Neural cell (in vitro differentiated cells): ENCODE data around the gene SERPINH1. TPM values are rescaled to one million over a fixed set of nuclear protein-coding genes. Genes with fewer than 3 reads are reported as not detected.

Source experiments
- H2AFZ ChIP-seq: fragments of 200-600, 300-800 bp; sonication (generic), shearing (Covaris generic); 2 replicates; pipeline ENCODE4 v1.6.0; 2014; ENCODE audit warnings: low read depth, mild to moderate bottlenecking, antibody characterized with exemption, low read length, moderate library complexity
- H3F3A ChIP-seq: fragments of 200-600 bp; shearing (Covaris generic); 2 replicates; pipeline ENCODE4 v1.6.1; 2016; ENCODE audit warnings: mild to moderate bottlenecking, moderate library complexity, mixed read lengths, antibody characterized with exemption, low read length; ENCODE audit not compliant: insufficient read depth, poor library complexity, severe bottlenecking
- H3K27ac ChIP-seq: fragments of 200-600, 300-800 bp; sonication (generic), shearing (Covaris generic); 2 replicates; pipeline ENCODE4 v1.5.1; 2014; ENCODE audit warnings: mild to moderate bottlenecking, low read length, moderate library complexity
- H3K27me3 ChIP-seq: fragments of 300-800, 200-600 bp; sonication (generic), shearing (Covaris generic); 2 replicates; pipeline ENCODE4 v1.6.0; 2014; ENCODE audit warnings: mild to moderate bottlenecking, low read depth, low read length, moderate library complexity; ENCODE audit not compliant: insufficient read depth
- H3K36me3 ChIP-seq: fragments of 300-800, 200-600 bp; sonication (generic), shearing (Covaris generic); 2 replicates; pipeline ENCODE4 v1.5.1; 2014; ENCODE audit warnings: mild to moderate bottlenecking, antibody characterized with exemption, low read length, moderate library complexity; ENCODE audit not compliant: insufficient read depth
- H3K4me2 ChIP-seq: fragments of 300-800, 200-600 bp; sonication (generic), shearing (Covaris generic); 2 replicates; pipeline ENCODE4 v1.6.0; 2014; ENCODE audit warnings: mild to moderate bottlenecking, low read length
- H3K4me3 ChIP-seq: fragments of 300-800, 200-600 bp; sonication (generic), shearing (Covaris generic); 2 replicates; pipeline ENCODE4 v1.5.1; 2014; ENCODE audit warnings: mild to moderate bottlenecking, low read length, moderate library complexity
- H3K79me2 ChIP-seq: fragments of 200-600 bp; shearing (Covaris generic); replicated peaks from 2 replicates; pipeline ENCODE4 v1.6.0; 2014; ENCODE audit warnings: mild to moderate bottlenecking, low read length, moderate library complexity; ENCODE audit not compliant: insufficient read depth
- H3K9ac ChIP-seq: fragments of 300-800, 200-600 bp; sonication (generic), shearing (Covaris generic); 2 replicates; pipeline ENCODE4 v1.6.1; 2016; ENCODE audit warnings: mild to moderate bottlenecking, low read length, mixed read lengths
- H3K9me2 ChIP-seq: fragments of 200-600 bp; shearing (Covaris generic); 2 replicates; pipeline ENCODE4 v1.6.1; 2016; ENCODE audit warnings: mild to moderate bottlenecking, low read length, mixed read lengths; ENCODE audit not compliant: insufficient read depth
- H3K9me3 ChIP-seq: fragments of 200-600, 300-800 bp; sonication (generic), shearing (Covaris generic); 2 replicates; pipeline ENCODE4 v1.6.1; 2016; ENCODE audit warnings: mild to moderate bottlenecking, mixed run types, low read length, moderate library complexity, mixed read lengths
- H4K20me1 ChIP-seq: fragments of 200-600 bp; shearing (Covaris generic); 2 replicates; pipeline ENCODE4 v1.6.1; 2016; ENCODE audit warnings: mild to moderate bottlenecking, mixed run types; ENCODE audit not compliant: insufficient read depth
- EP300 ChIP-seq: fragments of 450-650 bp; conservative IDR thresholded peaks from 2 replicates; pipeline ENCODE4 v1.6.1; 2014; ENCODE audit warnings: antibody characterized with exemption, mild to moderate bottlenecking, moderate library complexity; ENCODE audit not compliant: poor library complexity, severe bottlenecking
- EZH2 ChIP-seq: fragments of 200-600, 300-800 bp; shearing (Covaris generic), sonication (generic); IDR thresholded peaks from 2 replicates; pipeline ENCODE4 v1.6.1; 2014; ENCODE audit warnings: antibody characterized with exemption, low read length, borderline replicate concordance, mild to moderate bottlenecking; ENCODE audit not compliant: insufficient read depth, poor library complexity, severe bottlenecking
- MXI1 ChIP-seq: fragments of 450-650 bp; conservative IDR thresholded peaks from 2 replicates; pipeline ENCODE4 v1.6.1; 2014; ENCODE audit warnings: antibody characterized with exemption, mild to moderate bottlenecking; ENCODE audit not compliant: poor library complexity, severe bottlenecking
- POLR2AphosphoS5 ChIP-seq: IDR thresholded peaks from 2 replicates; pipeline ENCODE4 v1.6.1; 2012
- RAD21 ChIP-seq: fragments of 450-650 bp; conservative IDR thresholded peaks from 2 replicates; pipeline ENCODE4 v1.6.1; 2014; ENCODE audit warnings: antibody characterized with exemption, mild to moderate bottlenecking, moderate library complexity
- REST ChIP-seq: IDR thresholded peaks from 2 replicates; pipeline ENCODE4 v1.6.1; 2012; ENCODE audit warnings: borderline replicate concordance
- SMC3 ChIP-seq: fragments of 450-650 bp; conservative IDR thresholded peaks from 2 replicates; pipeline ENCODE4 v1.6.1; 2014; ENCODE audit warnings: antibody characterized with exemption, mild to moderate bottlenecking, moderate library complexity; ENCODE audit not compliant: poor library complexity
- TAF1 ChIP-seq: IDR thresholded peaks from 2 replicates; pipeline ENCODE4 v1.6.1; 2012; ENCODE audit warnings: low read depth
- polyA plus RNA-seq: library from polyadenylated mRNA; depleted of rRNA; stranded (reverse); fragments of >200 nt; gene quantifications from 2 replicates; pipeline ENCODE4 v1.2.3, GENCODE V29; 2014
- TF ChIP-seq, protein P1 (sequence below): fragments of 450-650 bp; IDR thresholded peaks from 2 replicates; pipeline ENCODE4 v1.5.1; 2014; ENCODE audit warnings: antibody characterized with exemption, mild to moderate bottlenecking, moderate library complexity; ENCODE audit not compliant: poor library complexity, severe bottlenecking

The SERPINH1 gene
- polyA plus RNA-seq, 1 donor from 2014 or later = 16.1 TPM

GRCh38 chr11:75586395-75586794 lies 24.3 kb downstream of the SERPINH1 start:
- Histone ChIP-seq H3K79me2 (no peaks in the 10 kb centered on the region), H3K27me3 (no peaks in the 10 kb centered on the region), H3K36me3 (no peaks in the 10 kb centered on the region), H4K20me1 (no peaks in the 10 kb centered on the region), H3K4me3 (no peak overlapping the region), H3K9me3 (no peaks in the 10 kb centered on the region), H3K4me2 (no peak overlapping the region), H3K9me2 (no peaks in the 10 kb centered on the region), H3K27ac (no peak overlapping the region), H3K9ac (no peak overlapping the region), H3F3A (peaks cover 3% of the 10 kb centered on the region), H2AFZ (no peak overlapping the region)
- TF ChIP-seq RAD21 (no peak), EP300 (no peak), POLR2AphosphoS5 (no peak), MXI1 (no peak), REST (no peak), SMC3 (no peak), EZH2 (no peak), TAF1 (no peak)
- TF ChIP-seq, protein P1, sequence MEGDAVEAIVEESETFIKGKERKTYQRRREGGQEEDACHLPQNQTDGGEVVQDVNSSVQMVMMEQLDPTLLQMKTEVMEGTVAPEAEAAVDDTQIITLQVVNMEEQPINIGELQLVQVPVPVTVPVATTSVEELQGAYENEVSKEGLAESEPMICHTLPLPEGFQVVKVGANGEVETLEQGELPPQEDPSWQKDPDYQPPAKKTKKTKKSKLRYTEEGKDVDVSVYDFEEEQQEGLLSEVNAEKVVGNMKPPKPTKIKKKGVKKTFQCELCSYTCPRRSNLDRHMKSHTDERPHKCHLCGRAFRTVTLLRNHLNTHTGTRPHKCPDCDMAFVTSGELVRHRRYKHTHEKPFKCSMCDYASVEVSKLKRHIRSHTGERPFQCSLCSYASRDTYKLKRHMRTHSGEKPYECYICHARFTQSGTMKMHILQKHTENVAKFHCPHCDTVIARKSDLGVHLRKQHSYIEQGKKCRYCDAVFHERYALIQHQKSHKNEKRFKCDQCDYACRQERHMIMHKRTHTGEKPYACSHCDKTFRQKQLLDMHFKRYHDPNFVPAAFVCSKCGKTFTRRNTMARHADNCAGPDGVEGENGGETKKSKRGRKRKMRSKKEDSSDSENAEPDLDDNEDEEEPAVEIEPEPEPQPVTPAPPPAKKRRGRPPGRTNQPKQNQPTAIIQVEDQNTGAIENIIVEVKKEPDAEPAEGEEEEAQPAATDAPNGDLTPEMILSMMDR = no peak

GRCh38 chr11:75588051-75588481 lies 26.0 kb downstream of the SERPINH1 start:
- TF ChIP-seq POLR2AphosphoS5 = no peak
- TF ChIP-seq, protein P1 = no peak
- no peak for TF ChIP-seq REST
- no peak for TF ChIP-seq SMC3
- no peak for TF ChIP-seq MXI1
- TF ChIP-seq EZH2 = no peak
- no peak for TF ChIP-seq RAD21
- no peak for TF ChIP-seq TAF1
- TF ChIP-seq EP300 = no peak
- Histone ChIP-seq H3K36me3 (no peaks in the 10 kb centered on the region), H3K4me3 (no peak overlapping the region), H3K27ac (no peak overlapping the region), H3K79me2 (no peaks in the 10 kb centered on the region), H3F3A (peaks cover 3% of the 10 kb centered on the region), H3K9ac (no peak overlapping the region), H3K27me3 (no peaks in the 10 kb centered on the region), H3K9me2 (no peaks in the 10 kb centered on the region), H2AFZ (no peak overlapping the region), H3K9me3 (no peaks in the 10 kb centered on the region), H4K20me1 (no peaks in the 10 kb centered on the region), H3K4me2 (no peak overlapping the region)
